ENCODE data around the gene GPD1.

DNA sequence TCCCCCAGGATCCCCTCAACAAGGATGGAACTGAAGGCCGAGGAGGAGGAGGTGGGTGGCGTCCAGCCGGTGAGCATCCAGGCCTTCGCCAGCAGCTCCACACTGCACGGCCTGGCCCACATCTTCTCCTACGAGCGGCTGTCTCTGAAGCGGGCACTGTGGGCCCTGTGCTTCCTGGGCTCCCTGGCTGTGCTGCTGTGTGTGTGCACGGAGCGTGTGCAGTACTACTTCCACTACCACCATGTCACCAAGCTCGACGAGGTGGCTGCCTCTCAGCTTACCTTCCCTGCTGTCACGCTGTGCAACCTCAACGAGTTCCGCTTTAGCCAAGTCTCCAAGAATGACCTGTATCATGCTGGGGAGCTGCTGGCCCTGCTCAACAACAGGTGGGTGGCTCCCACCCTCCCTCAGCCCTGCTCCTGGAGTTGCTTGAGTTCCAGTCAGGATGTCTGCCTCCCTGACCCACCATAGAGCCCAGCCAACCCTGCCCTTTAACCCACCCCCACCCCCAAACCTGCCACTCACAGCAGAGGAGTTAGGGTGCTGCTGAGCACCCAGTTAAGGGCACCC lies 45.0 kb upstream of the GPD1 start:
- TF ChIP-seq, protein P1, sequence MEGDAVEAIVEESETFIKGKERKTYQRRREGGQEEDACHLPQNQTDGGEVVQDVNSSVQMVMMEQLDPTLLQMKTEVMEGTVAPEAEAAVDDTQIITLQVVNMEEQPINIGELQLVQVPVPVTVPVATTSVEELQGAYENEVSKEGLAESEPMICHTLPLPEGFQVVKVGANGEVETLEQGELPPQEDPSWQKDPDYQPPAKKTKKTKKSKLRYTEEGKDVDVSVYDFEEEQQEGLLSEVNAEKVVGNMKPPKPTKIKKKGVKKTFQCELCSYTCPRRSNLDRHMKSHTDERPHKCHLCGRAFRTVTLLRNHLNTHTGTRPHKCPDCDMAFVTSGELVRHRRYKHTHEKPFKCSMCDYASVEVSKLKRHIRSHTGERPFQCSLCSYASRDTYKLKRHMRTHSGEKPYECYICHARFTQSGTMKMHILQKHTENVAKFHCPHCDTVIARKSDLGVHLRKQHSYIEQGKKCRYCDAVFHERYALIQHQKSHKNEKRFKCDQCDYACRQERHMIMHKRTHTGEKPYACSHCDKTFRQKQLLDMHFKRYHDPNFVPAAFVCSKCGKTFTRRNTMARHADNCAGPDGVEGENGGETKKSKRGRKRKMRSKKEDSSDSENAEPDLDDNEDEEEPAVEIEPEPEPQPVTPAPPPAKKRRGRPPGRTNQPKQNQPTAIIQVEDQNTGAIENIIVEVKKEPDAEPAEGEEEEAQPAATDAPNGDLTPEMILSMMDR (IDR thresholded peaks at IDR 0.05) = no peak
- no peak for TF ChIP-seq POLR2A (IDR thresholded peaks at IDR 0.05)
